HG02759 (cell line): ENCODE measurements around the gene SNAP47.

ENCODE experiments used
- ATAC-seq: cut with Tn5 transposase; IDR thresholded peaks from one replicate; pipeline ENCODE4 v1.9.1; 2021; ENCODE audit warnings: mild to moderate bottlenecking, moderate library complexity; ENCODE audit not compliant: unreplicated experiment

SNAP47 gene

DNA sequence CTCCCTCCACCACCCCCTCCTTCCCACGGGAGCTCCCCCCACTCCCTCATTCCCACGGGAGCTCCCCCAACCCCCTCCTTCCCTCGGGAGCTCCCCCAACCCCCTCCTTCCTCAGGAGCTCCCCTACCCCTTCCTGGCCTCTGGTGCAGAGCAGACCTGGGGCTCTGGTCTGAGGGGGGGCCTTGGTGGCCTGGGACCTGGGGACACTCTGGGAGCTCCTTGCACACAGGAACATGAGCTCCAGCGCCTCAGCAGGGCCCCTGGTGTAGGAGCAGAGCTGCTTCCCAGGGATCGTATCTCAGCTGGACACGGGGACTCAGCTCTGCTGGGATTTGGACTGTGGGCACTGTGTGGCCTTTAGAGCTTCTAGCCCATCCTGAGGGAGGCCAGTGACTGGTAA, 60.5 kb downstream of the SNAP47 start:
- ATAC-seq: no peak

- no peak for ATAC-seq
Measured at GRCh38 chr1:227796359-227796915, 61.2 kb downstream of the SNAP47 start.

DNA sequence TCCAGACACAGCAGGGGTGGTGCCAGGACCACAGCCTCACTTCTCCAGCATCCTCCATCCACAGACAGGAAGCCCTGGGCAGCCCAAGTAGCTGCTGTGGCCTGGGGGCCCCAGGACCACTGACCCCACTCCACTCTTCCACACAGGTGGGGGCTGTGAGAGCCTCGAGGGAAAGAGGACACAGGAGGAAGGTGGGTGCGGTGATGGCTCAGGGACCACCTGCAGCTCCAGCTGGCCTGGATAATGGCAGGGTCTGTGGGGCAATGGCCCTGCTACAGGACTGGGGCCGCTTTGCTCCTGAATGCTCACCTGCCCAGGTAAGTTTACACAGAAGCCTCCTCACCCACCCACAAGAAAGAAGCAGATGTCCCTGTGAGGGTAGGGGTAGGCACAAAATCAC, 61.9 kb downstream of the SNAP47 start:
- no peak for ATAC-seq

- ATAC-seq: no peak
Measured at GRCh38 chr1:227797625-227798024, 62.4 kb downstream of the SNAP47 start.

DNA sequence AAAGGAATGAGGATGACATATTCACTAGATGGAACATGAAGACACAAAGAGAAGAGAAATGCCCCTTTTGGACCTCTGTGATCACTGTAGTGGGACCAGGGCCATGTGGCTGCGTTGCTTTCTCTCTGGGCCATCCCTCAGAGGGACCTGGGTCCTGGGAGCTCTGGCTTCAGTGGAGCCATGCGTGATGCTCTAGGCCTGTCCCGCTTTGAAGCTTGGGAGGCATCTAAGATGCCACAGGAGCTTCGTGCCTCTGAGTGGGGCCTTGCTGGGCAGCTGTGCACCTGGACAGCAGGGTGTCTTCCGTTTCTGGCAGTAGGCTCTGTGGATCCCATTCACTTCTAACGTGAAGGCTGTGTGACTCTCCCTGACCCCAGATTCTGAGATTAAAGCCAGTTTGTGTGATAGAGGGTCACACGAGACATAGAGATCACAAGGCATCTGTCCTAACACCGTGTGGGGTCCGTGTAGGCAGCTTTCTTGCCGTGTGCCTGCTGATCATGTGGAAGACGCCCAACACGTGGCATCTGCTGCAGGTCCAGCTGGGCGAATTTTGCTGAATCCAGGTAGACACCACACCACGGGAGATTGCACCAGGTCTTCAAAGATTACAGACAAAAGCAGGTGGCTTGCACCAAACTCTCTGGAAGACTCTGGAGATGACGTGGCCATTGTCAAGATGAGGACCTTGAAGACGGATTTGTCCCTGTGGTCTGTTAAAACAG, 63.0 kb downstream of the SNAP47 start:
- no peak for ATAC-seq

DNA sequence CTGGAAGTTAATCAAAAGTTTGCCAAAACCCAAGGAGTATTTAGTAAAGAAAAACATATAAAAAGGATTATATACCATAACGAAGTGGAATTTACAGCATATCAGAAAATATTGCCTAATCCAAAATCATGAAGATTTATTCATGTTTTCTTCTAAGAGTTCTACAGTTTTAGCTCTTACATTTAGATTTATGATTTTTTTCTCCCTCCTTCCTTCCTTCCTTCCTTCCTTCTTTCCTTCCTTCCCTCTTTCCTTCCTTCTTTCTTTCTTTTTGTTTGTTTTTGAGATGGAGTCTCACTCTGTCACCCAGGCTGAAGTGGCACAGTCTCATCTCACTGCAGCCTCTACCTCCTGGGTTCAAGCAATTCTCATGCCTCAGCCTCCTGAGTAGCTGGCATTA, 64.5 kb downstream of the SNAP47 start:
- ATAC-seq: no peak

DNA sequence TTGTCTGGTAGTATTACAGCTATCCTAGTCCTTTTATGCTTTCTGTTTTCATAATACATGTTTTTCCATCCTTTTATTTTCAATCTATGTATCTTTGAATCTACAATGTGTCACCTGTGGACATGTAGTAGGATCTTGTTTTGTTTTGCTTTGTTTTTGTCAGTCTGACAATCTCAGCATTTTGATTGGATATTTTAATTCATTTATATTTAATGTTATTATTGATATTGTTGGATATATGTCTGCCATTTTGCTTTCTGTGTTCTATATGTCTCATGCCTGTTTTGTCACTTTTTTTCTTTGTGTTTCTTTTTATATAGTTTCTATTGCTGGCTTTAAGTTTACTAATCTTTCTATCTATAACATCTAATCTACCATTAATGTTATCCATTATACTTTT, 68.7 kb downstream of the SNAP47 start:
- no peak for ATAC-seq

DNA sequence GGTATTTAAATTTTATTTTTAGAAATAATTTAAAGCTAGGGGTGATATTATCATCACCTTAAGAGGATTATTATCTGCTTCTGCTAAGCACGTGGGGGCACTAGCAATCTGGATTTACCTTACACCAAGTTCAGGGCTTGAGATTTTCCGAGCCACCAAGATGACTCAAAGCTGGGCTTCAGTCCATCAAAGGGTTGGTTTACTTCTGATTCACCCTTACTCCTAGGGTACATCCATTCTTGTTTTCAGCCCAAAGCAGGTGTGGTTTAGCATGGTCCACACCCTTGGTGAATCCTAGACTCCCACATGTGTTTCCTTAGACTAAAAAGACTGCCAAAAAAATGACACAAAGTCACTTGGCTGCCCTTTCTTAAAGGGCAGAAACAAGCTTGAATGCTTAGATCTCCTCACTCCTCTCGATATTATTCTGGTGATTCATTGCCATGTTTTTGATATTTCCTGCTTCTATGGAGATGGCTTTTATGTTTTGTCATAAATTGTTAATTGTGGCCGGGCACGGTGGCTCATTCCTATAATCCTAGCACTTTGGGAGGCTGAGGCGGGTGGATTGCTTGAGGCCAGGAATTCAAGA, 70.5 kb downstream of the SNAP47 start:
- no peak for ATAC-seq

DNA sequence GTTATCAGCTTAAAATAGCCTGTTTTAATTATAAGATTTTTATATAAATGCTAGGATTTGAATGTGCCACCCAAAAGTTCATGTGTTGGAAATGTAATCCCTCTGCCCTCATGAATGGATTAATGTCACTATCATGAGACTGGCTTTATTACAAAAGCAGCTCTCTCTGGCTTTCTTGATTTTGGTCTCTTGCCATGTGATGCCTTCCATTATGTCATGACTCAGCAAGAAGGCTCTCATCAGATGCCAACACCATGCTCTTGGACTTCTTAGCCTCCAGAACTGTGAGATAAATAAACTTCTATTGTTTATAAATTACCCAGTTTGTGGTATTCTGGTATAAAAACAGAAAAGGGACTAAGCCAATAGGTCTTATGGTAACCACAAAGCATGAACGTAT, 73.3 kb downstream of the SNAP47 start:
- ATAC-seq: no peak

- ATAC-seq: no peak
Measured at GRCh38 chr1:227809026-227809425, 73.8 kb downstream of the SNAP47 start.

DNA sequence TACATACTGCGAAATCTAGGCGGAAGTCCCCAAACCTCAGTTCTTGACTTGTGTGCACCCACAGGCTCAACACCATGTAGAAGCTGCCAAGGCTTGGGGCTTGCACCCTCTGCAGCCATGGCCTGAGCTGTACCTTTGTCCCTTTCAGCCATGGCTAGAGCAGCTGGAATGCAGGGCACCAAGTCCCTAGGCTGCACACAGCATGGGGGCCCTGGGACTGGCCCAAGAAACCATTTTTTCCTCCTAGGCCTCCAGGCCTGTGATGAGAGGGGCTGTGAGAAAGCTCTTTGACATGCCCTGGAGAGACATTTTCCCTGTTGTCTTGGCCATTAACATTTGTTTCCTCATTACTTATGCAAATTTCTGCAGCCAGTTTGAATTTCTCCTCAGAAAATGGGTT, 78.7 kb downstream of the SNAP47 start:
- no peak for ATAC-seq

DNA sequence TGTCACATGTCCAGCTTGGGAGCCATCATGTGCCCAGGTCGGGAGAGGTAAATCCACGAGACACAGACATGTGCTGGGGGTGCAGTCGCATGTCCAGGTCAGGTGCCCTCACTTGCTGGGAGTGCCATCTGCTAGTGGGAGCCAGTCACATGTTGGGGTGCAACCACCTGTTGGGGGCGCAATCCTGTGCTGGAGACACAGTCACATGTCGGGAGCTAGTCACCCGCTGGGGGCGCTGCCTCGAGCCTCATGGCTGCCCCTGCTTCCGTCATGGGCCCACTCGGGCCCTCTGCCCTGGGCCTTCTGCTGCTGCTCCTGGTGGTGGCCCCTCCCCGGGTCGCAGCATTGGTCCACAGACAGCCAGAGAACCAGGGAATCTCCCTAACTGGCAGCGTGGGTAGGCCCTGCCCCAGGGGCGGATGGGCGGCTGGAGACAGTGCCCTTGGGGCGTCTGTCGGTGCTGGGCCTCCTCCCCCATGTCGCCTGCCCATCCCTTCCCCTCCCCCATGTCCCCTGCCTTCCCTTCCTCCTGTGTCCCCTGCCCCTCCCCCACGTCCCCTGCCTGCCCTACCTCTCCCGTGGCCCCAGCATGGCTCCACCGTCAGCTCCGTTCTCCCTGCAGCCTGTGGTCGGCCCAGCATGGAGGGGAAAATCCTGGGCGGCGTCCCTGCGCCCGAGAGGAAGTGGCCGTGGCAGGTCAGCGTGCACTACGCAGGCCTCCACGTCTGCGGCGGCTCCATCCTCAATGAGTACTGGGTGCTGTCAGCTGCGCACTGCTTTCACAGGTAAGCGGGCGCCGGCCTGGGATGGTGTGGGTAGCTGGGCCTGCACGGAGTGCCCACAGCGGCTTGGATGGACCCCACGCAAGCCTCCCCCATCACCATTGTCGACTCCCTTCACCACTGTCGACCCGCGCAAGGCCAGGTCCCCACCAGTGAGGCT, 80.5 kb downstream of the SNAP47 start, which contains the start of gene PRSS38:
TSS of gene PRSS38 (plus strand) at position 208 of the 942 bp plus-strand sequence. CDS start at position 250, 42 bp downstream.
- ATAC-seq: no peak

DNA sequence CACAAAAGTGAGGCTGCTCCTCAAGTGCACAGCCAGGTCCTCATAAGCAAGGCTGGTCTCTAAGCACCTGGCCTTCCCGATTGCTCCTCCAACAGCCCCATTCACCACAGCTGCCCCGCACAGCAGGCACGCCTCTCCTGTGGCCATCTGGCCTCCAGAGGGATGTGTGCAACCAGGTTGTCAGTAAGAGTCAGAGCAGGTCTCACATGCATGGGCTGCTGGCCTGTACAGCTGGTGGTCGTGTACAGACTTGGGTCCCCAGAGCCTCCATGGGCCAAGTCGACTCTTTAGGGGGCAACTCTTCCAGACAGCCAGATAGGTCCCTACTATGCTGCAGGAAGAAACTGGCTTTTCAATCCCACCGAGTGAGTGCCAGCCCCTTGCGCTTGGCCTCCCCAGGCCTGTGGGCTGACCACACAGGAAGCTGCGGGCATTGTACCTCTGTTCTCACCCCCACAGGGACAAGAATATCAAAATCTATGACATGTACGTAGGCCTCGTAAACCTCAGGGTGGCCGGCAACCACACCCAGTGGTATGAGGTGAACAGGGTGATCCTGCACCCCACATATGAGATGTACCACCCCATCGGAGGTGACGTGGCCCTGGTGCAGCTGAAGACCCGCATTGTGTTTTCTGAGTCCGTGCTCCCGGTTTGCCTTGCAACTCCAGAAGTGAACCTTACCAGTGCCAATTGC, 81.7 kb downstream of the SNAP47 start:
- no peak for ATAC-seq

- no peak for ATAC-seq
Measured at GRCh38 chr1:227823537-227823936, 88.3 kb downstream of the SNAP47 start.

- no peak for ATAC-seq
Measured at GRCh38 chr1:227824204-227824603, 89.0 kb downstream of the SNAP47 start.

GRCh38 chr1:227828786-227829185, 93.6 kb downstream of the SNAP47 start:
- no peak for ATAC-seq
